Mesendoderm (in vitro differentiated cells): Measurements from ENCODE around the gene C5AR2.

ENCODE experiments used
- DNase-seq: peaks from one replicate; pipeline ENCODE4 v3.0.0; 2013
- H2AK5ac ChIP-seq: 2 replicates; pipeline ENCODE4 v1.6.1; 2013; ENCODE audit warnings: low read length, inconsistent platforms
- H2BK120ac ChIP-seq: 2 replicates; pipeline ENCODE4 v1.6.1; 2013; ENCODE audit warnings: low read depth, mild to moderate bottlenecking, low read length, moderate library complexity, mixed read lengths
- H2BK15ac ChIP-seq: replicated peaks from 2 replicates; pipeline ENCODE4 v1.6.1; 2013; ENCODE audit warnings: low read depth, mild to moderate bottlenecking, moderate library complexity
- H2BK5ac ChIP-seq: 2 replicates; pipeline ENCODE4 v1.6.1; 2013; ENCODE audit warnings: low read length, inconsistent platforms
- H3K18ac ChIP-seq: 2 replicates; pipeline ENCODE4 v1.6.1; 2013; ENCODE audit warnings: mild to moderate bottlenecking, low read length, mixed read lengths
- H3K23ac ChIP-seq: one replicate; pipeline ENCODE4 v1.6.1; 2013; ENCODE audit warnings: low read length
- H3K27ac ChIP-seq: 2 replicates; pipeline ENCODE4 v1.5.1; 2013; ENCODE audit warnings: low read depth, mild to moderate bottlenecking, inconsistent platforms, low read length, moderate library complexity
- H3K27me3 ChIP-seq: 2 replicates; pipeline ENCODE4 v1.6.1; 2013; ENCODE audit warnings: low read length, control low read depth, mild to moderate bottlenecking, inconsistent platforms; ENCODE audit not compliant: insufficient read depth, poor library complexity
- H3K36me3 ChIP-seq: 2 replicates; pipeline ENCODE4 v1.6.1; 2013; ENCODE audit warnings: low read length, inconsistent platforms; ENCODE audit not compliant: control insufficient read depth, insufficient read depth
- H3K4ac ChIP-seq: one replicate; pipeline ENCODE4 v1.6.1; 2013; ENCODE audit warnings: low read depth, mild to moderate bottlenecking, low read length, moderate library complexity
- H3K4me1 ChIP-seq: 2 replicates; pipeline ENCODE4 v1.6.1; 2013; ENCODE audit warnings: low read depth, low read length, inconsistent platforms; ENCODE audit not compliant: control insufficient read depth
- H3K4me2 ChIP-seq: 2 replicates; pipeline ENCODE4 v1.6.1; 2013; ENCODE audit warnings: low read length
- H3K4me3 ChIP-seq: 2 replicates; pipeline ENCODE4 v1.5.1; 2013; ENCODE audit warnings: mild to moderate bottlenecking, low read length
- H3K56ac ChIP-seq: one replicate; pipeline ENCODE4 v1.6.1; 2013; ENCODE audit warnings: low read length
- H3K79me1 ChIP-seq: 2 replicates; pipeline ENCODE4 v1.6.1; 2013; ENCODE audit warnings: low read length, inconsistent platforms
- H3K79me2 ChIP-seq: 2 replicates; pipeline ENCODE4 v1.6.1; 2013; ENCODE audit warnings: mild to moderate bottlenecking, low read length; ENCODE audit not compliant: control insufficient read depth, insufficient read depth
- H3K9ac ChIP-seq: 2 replicates; pipeline ENCODE4 v1.6.1; 2013; ENCODE audit warnings: low read length, inconsistent platforms
- H4K5ac ChIP-seq: one replicate; pipeline ENCODE4 v1.6.1; 2013; ENCODE audit warnings: low read length
- H4K8ac ChIP-seq: one replicate; pipeline ENCODE4 v1.6.1; 2013; ENCODE audit warnings: low read depth, mild to moderate bottlenecking, control low read depth, low read length, moderate library complexity
- WGBS: extraction: QIAGEN DNeasy Blood & Tissue Kit; methylation state at CpG from one replicate; pipeline ENCODE4 v1.1.7; 2013; ENCODE audit warnings: low lambda C conversion rate, missing lambda C conversion rate; ENCODE audit not compliant: insufficient coverage; ENCODE audit errors: extremely low coverage; 5-methylcytosine and 5-hydroxymethylcytosine counted together

C5AR2 gene

DNA sequence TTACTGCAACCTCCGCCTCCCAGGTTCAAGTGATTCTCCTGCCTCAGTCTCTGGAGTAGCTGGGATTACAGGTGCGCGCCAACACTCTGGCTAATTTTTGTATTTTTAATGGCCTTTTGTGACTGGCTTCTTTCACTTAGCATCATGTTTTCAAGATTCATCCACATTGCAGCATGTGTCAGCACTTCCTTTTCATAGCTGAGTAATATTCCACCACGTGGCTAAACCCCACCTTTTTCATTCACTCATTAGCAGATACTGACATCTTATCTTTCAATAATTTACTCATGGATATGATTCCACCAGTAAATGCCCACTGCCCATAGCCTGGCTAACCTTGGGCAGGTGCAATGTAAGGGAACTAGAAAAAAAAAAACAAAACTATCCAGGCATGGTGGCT is 15.5 kb upstream of the C5AR2 start:
- no CpG with 5 or more reads among the region's 4 CpGs for WGBS
- Histone ChIP-seq H2AK5ac (no peak overlapping the region), H3K36me3 (no peaks in the 10 kb centered on the region), H3K4me3 (no peak overlapping the region), H2BK120ac (no peak overlapping the region), H3K4me2 (no peak overlapping the region), H2BK15ac (no peak overlapping the region), H3K4ac (no peak overlapping the region), H3K27ac (no peak overlapping the region), H3K27me3 (no peaks in the 10 kb centered on the region), H3K79me2 (no peaks in the 10 kb centered on the region), H3K23ac (no peak overlapping the region), H3K79me1 (no peaks in the 10 kb centered on the region), H3K4me1 (no peaks in the 10 kb centered on the region), H3K18ac (no peak overlapping the region), H4K8ac (no peak overlapping the region), H4K5ac (no peak overlapping the region), H3K56ac (no peak overlapping the region), H3K9ac (no peak overlapping the region), H2BK5ac (no peak overlapping the region)
- no peak for DNase-seq

DNA sequence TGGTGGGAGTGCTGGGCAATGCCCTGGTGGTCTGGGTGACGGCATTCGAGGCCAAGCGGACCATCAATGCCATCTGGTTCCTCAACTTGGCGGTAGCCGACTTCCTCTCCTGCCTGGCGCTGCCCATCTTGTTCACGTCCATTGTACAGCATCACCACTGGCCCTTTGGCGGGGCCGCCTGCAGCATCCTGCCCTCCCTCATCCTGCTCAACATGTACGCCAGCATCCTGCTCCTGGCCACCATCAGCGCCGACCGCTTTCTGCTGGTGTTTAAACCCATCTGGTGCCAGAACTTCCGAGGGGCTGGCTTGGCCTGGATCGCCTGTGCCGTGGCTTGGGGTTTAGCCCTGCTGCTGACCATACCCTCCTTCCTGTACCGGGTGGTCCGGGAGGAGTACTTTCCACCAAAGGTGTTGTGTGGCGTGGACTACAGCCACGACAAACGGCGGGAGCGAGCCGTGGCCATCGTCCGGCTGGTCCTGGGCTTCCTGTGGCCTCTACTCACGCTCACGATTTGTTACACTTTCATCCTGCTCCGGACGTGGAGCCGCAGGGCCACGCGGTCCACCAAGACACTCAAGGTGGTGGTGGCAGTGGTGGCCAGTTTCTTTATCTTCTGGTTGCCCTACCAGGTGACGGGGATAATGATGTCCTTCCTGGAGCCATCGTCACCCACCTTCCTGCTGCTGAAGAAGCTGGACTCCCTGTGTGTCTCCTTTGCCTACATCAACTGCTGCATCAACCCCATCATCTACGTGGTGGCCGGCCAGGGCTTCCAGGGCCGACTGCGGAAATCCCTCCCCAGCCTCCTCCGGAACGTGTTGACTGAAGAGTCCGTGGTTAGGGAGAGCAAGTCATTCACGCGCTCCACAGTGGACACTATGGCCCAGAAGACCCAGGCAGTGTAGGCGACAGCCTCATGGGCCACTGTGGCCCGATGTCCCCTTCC is 11.8 kb upstream of the C5AR2 start:
- Histone ChIP-seq H3K27ac (no peak overlapping the region), H3K56ac (no peak overlapping the region), H3K23ac (no peak overlapping the region), H3K4me1 (no peaks in the 10 kb centered on the region), H3K18ac (no peak overlapping the region), H4K8ac (no peak overlapping the region), H2BK120ac (no peak overlapping the region), H4K5ac (no peak overlapping the region), H3K4me3 (no peak overlapping the region), H3K36me3 (no peaks in the 10 kb centered on the region), H2BK5ac (no peak overlapping the region), H3K79me2 (no peaks in the 10 kb centered on the region), H3K27me3 (no peaks in the 10 kb centered on the region), H2BK15ac (no peak overlapping the region), H3K4ac (no peak overlapping the region), H3K4me2 (no peak overlapping the region), H3K9ac (no peak overlapping the region), H3K79me1 (no peaks in the 10 kb centered on the region), H2AK5ac (no peak overlapping the region)
- DNase-seq, result no peak
- WGBS, result no CpG with 5 or more reads among the region's 46 CpGs

DNA sequence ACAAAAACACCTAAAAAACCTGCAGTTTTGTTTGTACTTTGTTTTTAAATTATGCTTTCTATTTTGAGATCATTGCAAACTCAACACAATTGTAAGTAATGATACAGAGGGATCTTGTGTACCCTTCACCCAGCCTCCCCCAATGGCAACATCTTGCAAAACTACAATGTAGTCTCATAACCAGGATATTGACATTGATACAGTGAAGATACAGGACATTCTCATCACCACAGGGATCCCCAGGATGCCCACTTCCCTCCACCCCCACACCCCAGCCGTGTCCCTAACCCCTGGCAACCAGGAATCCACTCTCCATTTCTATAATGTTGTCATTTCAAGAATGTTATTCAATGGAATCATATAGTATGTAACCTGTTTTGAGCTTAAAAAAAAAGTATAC is 10.3 kb upstream of the C5AR2 start:
- no peaks in the 10 kb centered on the region for H3K36me3 ChIP-seq
- H3K27ac ChIP-seq, result no peak overlapping the region
- H2AK5ac ChIP-seq, result no peak overlapping the region
- H3K4me2 ChIP-seq, result no peak overlapping the region
- H3K4ac ChIP-seq, result no peak overlapping the region
- no peak overlapping the region for H3K4me3 ChIP-seq
- no peak overlapping the region for H2BK120ac ChIP-seq
- DNase-seq, result no peak
- H3K9ac ChIP-seq, result no peak overlapping the region
- H3K4me1 ChIP-seq, result no peaks in the 10 kb centered on the region
- H4K5ac ChIP-seq, result no peak overlapping the region
- no peak overlapping the region for H3K23ac ChIP-seq
- no peak overlapping the region for H2BK15ac ChIP-seq
- no peak overlapping the region for H3K56ac ChIP-seq
- no CpG with 5 or more reads among the region's 1 CpG for WGBS
- no peaks in the 10 kb centered on the region for H3K27me3 ChIP-seq
- H3K18ac ChIP-seq, result no peak overlapping the region
- no peak overlapping the region for H2BK5ac ChIP-seq
- no peak overlapping the region for H4K8ac ChIP-seq
- no peaks in the 10 kb centered on the region for H3K79me2 ChIP-seq
- no peaks in the 10 kb centered on the region for H3K79me1 ChIP-seq

GRCh38 chr19:47322058-47322457 is 9.9 kb upstream of the C5AR2 start:
- H4K5ac ChIP-seq, result no peak overlapping the region
- H3K27me3 ChIP-seq, result no peaks in the 10 kb centered on the region
- H3K18ac ChIP-seq, result no peak overlapping the region
- no peak overlapping the region for H2BK5ac ChIP-seq
- no peaks in the 10 kb centered on the region for H3K79me1 ChIP-seq
- no peak overlapping the region for H4K8ac ChIP-seq
- no peak overlapping the region for H3K56ac ChIP-seq
- H2BK120ac ChIP-seq, result no peak overlapping the region
- WGBS, result no CpG with 5 or more reads among the region's 2 CpGs
- H3K36me3 ChIP-seq, result no peaks in the 10 kb centered on the region
- no peak overlapping the region for H3K9ac ChIP-seq
- no peak overlapping the region for H3K23ac ChIP-seq
- no peak overlapping the region for H3K4me3 ChIP-seq
- H3K4me2 ChIP-seq, result no peak overlapping the region
- no peak overlapping the region for H2BK15ac ChIP-seq
- no peak overlapping the region for H3K27ac ChIP-seq
- no peak overlapping the region for H3K4ac ChIP-seq
- no peak overlapping the region for H2AK5ac ChIP-seq
- H3K4me1 ChIP-seq, result no peaks in the 10 kb centered on the region
- no peaks in the 10 kb centered on the region for H3K79me2 ChIP-seq
- no peak for DNase-seq

GRCh38 chr19:47323409-47323808 is 8.6 kb upstream of the C5AR2 start:
- H4K5ac ChIP-seq, result no peak overlapping the region
- H2BK5ac ChIP-seq, result no peak overlapping the region
- H3K4me2 ChIP-seq, result no peak overlapping the region
- H3K36me3 ChIP-seq, result no peaks in the 10 kb centered on the region
- H3K27ac ChIP-seq, result no peak overlapping the region
- no CpG with 5 or more reads among the region's 8 CpGs for WGBS
- no peaks in the 10 kb centered on the region for H3K4me1 ChIP-seq
- H3K9ac ChIP-seq, result no peak overlapping the region
- no peak overlapping the region for H2BK120ac ChIP-seq
- H2AK5ac ChIP-seq, result no peak overlapping the region
- H3K4me3 ChIP-seq, result no peak overlapping the region
- H3K18ac ChIP-seq, result no peak overlapping the region
- H3K79me1 ChIP-seq, result no peaks in the 10 kb centered on the region
- no peaks in the 10 kb centered on the region for H3K79me2 ChIP-seq
- no peak for DNase-seq
- no peak overlapping the region for H2BK15ac ChIP-seq
- no peaks in the 10 kb centered on the region for H3K27me3 ChIP-seq
- no peak overlapping the region for H4K8ac ChIP-seq
- H3K4ac ChIP-seq, result no peak overlapping the region
- no peak overlapping the region for H3K23ac ChIP-seq
- no peak overlapping the region for H3K56ac ChIP-seq

DNA sequence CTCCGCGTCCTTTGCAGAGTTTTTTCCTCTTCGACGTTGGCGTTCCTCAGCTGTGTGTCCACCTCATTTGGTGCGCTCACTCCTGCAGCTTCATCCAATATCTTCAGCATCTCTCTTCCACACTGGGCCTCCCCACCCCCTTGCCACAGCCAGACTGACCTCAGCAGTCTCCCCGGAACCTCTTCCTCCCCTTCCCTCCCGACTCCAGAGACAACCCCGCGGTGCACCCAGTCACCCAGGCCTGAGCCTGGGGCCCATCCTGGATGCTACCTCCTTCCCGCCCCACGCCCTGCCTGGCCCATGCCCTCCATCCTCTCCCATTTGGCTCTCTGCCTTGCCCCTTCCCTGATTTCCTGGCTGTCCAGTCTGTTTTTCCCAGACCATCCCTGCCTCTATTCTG is 8.1 kb upstream of the C5AR2 start:
- Histone ChIP-seq H3K4me3 (no peak overlapping the region), H3K27ac (no peak overlapping the region), H2BK5ac (no peak overlapping the region), H2BK120ac (no peak overlapping the region), H3K18ac (no peak overlapping the region), H3K4me1 (no peaks in the 10 kb centered on the region), H2BK15ac (no peak overlapping the region), H3K4me2 (no peak overlapping the region), H2AK5ac (no peak overlapping the region), H3K27me3 (no peaks in the 10 kb centered on the region), H3K56ac (no peak overlapping the region), H3K36me3 (no peaks in the 10 kb centered on the region), H3K79me1 (no peaks in the 10 kb centered on the region), H4K5ac (no peak overlapping the region), H3K23ac (no peak overlapping the region), H4K8ac (no peak overlapping the region), H3K4ac (no peak overlapping the region), H3K79me2 (no peaks in the 10 kb centered on the region), H3K9ac (no peak overlapping the region)
- DNase-seq, result no peak
- WGBS, result no CpG with 5 or more reads among the region's 12 CpGs
